ENCODE measurements around the gene NDUFAF8.

Gene NDUFAF8

GRCh38 chr17:81238815-81239713 is at the start of gene NDUFAF8, which contains the start of gene TEPSIN:
TSS of gene NDUFAF8 (plus strand) at chr17:81239318. CDS start at chr17:81239364, 46 bp downstream.
TSS of gene TEPSIN (minus strand) at chr17:81239055. CDS start at chr17:81239033, 22 bp downstream.
- DNase-seq (ENCODE audit: low spot score): peak; percentile 100

- no peak for DNase-seq (ENCODE audit: low spot score)
These were observed 49.2 kb upstream of the NDUFAF8 start for GRCh38 chr17:81189670-81190530.

GRCh38 chr17:81190591-81190990 is 48.5 kb upstream of the NDUFAF8 start:
- no peak for DNase-seq (ENCODE audit: low spot score)

- no peak for DNase-seq (ENCODE audit: low spot score)
These were observed 48.0 kb upstream of the NDUFAF8 start for GRCh38 chr17:81191116-81191515.

GRCh38 chr17:81191646-81192045 is 47.5 kb upstream of the NDUFAF8 start:
- DNase-seq (ENCODE audit: low spot score): no peak

- no peak for DNase-seq (ENCODE audit: low spot score)
These were observed 46.6 kb upstream of the NDUFAF8 start for GRCh38 chr17:81192386-81193050.

GRCh38 chr17:81193051-81193410 is 46.1 kb upstream of the NDUFAF8 start:
- no peak for DNase-seq (ENCODE audit: low spot score)

GRCh38 chr17:81193470-81194224 is 45.5 kb upstream of the NDUFAF8 start:
- no peak for DNase-seq (ENCODE audit: low spot score)

- no peak for DNase-seq (ENCODE audit: low spot score)
These were observed 44.8 kb upstream of the NDUFAF8 start for GRCh38 chr17:81194225-81194760.

GRCh38 chr17:81194941-81195901 is 43.9 kb upstream of the NDUFAF8 start:
- no peak for DNase-seq (ENCODE audit: low spot score)

- DNase-seq (ENCODE audit: low spot score): no peak
These were observed 43.1 kb upstream of the NDUFAF8 start for GRCh38 chr17:81195941-81196495.

GRCh38 chr17:81196505-81197408 is 42.4 kb upstream of the NDUFAF8 start:
- DNase-seq (ENCODE audit: low spot score): no peak

GRCh38 chr17:81197409-81197795 is 41.7 kb upstream of the NDUFAF8 start:
- DNase-seq (ENCODE audit: low spot score): no peak

- no peak for DNase-seq (ENCODE audit: low spot score)
These were observed 41.2 kb upstream of the NDUFAF8 start for GRCh38 chr17:81197831-81198490.

- no peak for DNase-seq (ENCODE audit: low spot score)
These were observed 40.2 kb upstream of the NDUFAF8 start for GRCh38 chr17:81198826-81199481.

GRCh38 chr17:81199482-81199830 is 39.7 kb upstream of the NDUFAF8 start:
- DNase-seq (ENCODE audit: low spot score): no peak

GRCh38 chr17:81200201-81200600 is 38.9 kb upstream of the NDUFAF8 start:
- DNase-seq (ENCODE audit: low spot score): no peak

All from AG08395 (cell line).